NCI-H1417 (cell line): ENCODE results near the gene NPPB.

Experiments
- DNase-seq, 3 experiments: peaks; one replicate each; lab custom pipeline; 2025; lab: John Stamatoyannopoulos, UW

Gene NPPB

GRCh38 chr1:11880911-11881748 lies 22.4 kb upstream of the NPPB start:
- peak in 1 of 3 experiments; percentile 15 for DNase-seq

- DNase-seq: no peak
Measured at GRCh38 chr1:11880181-11880575, 21.4 kb upstream of the NPPB start.

- no peak for DNase-seq
Measured at GRCh38 chr1:11879311-11880180, 20.8 kb upstream of the NPPB start.

GRCh38 chr1:11878891-11879190 lies 20.1 kb upstream of the NPPB start:
- DNase-seq: no peak

GRCh38 chr1:11878081-11878890 lies 19.5 kb upstream of the NPPB start:
- no peak for DNase-seq

GRCh38 chr1:11877074-11877473 lies 18.3 kb upstream of the NPPB start:
- no peak for DNase-seq

- no peak for DNase-seq
Measured at GRCh38 chr1:11875094-11875493, 16.3 kb upstream of the NPPB start.

GRCh38 chr1:11874624-11875023 lies 15.9 kb upstream of the NPPB start:
- no peak for DNase-seq

- no peak for DNase-seq
Measured at GRCh38 chr1:11874258-11874562, 15.5 kb upstream of the NPPB start.

GRCh38 chr1:11873395-11874257 lies 14.9 kb upstream of the NPPB start:
- no peak for DNase-seq

- DNase-seq: no peak
Measured at GRCh38 chr1:11872545-11872944, 13.8 kb upstream of the NPPB start.

- DNase-seq: no peak
Measured at GRCh38 chr1:11869650-11870207, 11.0 kb upstream of the NPPB start.

- no peak for DNase-seq
Measured at GRCh38 chr1:11869104-11869503, 10.4 kb upstream of the NPPB start.

- no peak for DNase-seq
Measured at GRCh38 chr1:11868331-11868980, 9.7 kb upstream of the NPPB start.

GRCh38 chr1:11862890-11863289 lies 4.1 kb upstream of the NPPB start:
- no peak for DNase-seq

- no peak for DNase-seq
Measured at GRCh38 chr1:11860587-11860986, 1.8 kb upstream of the NPPB start.

- no peak for DNase-seq
Measured at GRCh38 chr1:11860083-11860482, 1.3 kb upstream of the NPPB start.

GRCh38 chr1:11858968-11859871 lies 475 bp upstream of the NPPB start:
- DNase-seq: no peak

GRCh38 chr1:11858158-11858557 lies 587 bp downstream of the NPPB start:
- DNase-seq: no peak
